GM19239 (cell line): ENCODE results near the gene ATXN1.

ENCODE experiments used
- DNase-seq: peaks from one replicate; pipeline ENCODE4 v3.0.0; 2011; ENCODE audit warnings: low spot score; ENCODE audit not compliant: insufficient read length
- FAIRE-seq: peaks from 2 replicates; lab custom pipeline; 2011; peaks lifted over from hg19 to GRCh38; lab: Jason Lieb, UNC

Gene ATXN1

DNA sequence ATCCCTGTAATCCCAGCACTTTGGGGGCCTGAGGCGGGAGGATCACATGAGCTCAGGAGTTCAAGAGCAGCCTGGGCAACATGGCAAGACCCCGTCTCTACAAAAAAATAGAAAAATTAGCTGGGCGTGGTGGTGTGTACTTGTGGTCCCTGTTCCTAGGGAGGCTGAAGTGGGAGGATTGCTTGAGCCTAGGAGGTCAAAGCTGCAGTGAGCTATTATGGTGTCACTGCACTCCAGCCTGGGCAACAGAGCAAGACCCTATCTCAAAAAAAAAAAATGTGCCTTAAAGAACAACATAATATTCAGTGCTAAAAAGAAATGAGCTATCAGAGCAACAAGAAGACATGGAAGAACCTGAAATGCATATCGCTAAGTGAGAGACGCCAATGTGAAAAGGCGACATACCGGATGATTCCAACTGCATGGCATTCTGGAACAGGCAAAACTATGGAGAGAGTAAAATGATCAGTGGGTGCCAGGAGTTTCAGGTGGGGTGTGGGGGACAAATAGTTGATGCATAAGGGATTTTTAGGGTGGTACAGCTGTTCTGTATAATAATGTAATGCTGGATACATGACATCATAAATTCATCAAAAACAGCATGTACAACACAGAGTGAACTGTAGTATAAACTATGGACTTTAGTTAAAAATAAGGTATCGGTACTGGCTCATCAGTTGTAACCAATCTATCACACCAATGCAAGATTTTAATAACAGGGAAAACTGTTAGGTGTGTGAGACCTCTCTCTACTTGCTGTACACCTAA lies 442.1 kb downstream of the ATXN1 start:
- DNase-seq (no peak), FAIRE-seq (no peak)

DNA sequence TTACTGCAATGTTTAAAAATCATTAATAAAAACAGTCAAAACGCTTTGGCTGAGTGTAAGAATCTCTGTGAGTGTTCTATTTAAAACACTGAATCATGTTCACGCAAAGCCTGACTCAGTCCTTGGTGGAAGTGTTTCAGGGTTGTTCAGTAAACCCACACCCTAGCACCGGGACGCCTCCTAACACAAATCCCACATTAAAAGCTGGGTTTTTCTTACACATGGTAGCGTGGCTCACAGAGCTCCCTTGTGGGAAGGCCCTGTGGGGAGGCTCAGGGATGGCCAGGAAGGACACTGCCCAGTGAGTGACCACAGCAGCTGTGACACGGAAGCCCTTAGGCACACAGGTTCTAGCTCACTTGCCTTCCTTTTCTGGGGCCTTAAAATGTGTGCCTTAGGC lies 442.7 kb downstream of the ATXN1 start:
- no peak for FAIRE-seq

DNA sequence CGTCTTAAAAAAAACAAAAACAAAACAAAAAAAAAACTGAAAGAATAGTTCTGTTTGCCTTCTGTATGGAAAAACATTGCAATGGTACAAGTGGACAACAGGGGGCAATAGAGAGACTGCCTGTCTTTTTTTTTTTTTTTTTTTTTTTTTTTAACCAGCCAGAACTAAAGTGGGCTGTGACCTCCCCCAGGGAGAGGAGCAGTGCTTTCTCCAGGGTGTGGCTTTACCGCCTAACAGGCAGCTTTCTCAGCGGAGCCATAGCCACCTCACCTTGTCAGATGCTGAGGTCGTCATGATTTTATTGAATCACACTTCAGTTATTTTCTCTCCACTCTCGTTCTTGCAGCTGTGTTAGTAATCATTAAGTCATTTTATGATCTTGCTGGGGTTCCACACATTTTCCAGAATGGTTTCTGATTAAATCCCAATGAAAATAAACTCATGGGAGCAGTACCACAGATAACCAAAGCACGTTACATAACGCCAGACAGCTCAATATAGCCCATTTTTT lies 444.5 kb downstream of the ATXN1 start:
- DNase-seq (no peak), FAIRE-seq (peak; percentile 64)

More for the DNA sequence above, 442.7 kb downstream of the ATXN1 start:
- no peak for DNase-seq

DNA sequence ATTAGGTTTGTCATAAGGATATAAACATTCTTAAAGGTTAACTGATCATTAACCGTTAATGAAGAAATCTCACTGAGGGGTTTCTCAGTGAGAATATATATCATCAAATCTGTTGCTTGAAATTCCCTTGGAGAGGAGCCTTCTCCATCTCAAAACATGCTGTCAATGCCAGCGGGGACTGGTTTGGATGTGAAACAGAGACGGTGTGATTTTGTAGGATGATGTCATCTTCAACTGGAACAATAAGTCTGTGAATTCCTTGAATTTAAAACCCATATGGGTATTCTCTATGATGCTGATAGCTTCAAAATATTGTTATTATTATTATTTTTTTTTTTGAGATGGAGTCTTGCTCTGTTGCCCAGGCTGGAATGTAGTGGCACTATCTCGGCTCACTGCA lies 447.0 kb downstream of the ATXN1 start:
- no peak for FAIRE-seq

DNA sequence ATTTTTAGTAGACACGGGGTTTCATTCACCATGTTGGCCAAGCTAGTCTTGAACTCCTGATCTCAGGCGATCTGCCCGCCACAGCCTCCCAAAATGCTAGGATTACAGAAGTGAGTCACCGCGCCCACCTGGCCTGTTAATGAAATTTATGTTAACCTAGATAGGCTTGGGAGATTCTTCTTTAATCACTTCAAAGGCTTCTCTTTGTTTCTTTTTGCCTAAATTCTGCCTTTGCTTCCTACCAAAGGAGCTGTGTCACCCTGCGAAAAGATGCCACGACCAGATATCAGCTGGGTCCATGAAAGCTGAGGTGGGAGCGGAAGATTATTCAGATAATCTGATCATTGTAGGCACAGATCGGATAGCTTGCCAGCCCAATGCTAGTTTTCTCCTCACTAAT lies 447.5 kb downstream of the ATXN1 start:
- FAIRE-seq (no peak), DNase-seq (no peak)

More for the DNA sequence above, 447.0 kb downstream of the ATXN1 start:
- DNase-seq: no peak

DNA sequence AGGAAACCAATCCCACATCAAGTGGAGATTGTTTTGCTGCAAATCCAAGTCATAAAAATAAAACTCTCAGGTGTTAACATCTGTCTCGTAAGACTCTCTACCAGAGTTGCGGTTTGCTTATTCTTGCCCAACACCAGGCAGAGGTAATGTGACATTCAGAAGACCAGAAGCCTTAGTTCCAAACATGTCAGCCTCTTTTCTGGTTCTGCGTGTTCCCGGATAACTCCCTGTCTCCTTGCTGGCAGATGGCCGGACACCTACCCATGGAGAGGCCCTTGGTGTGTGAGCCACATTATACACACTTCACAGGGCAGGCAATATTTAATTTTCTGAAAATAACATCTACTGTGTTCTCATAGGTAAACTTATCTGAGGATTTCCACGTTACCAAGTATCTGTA lies 449.5 kb downstream of the ATXN1 start:
- FAIRE-seq (no peak), DNase-seq (no peak)

DNA sequence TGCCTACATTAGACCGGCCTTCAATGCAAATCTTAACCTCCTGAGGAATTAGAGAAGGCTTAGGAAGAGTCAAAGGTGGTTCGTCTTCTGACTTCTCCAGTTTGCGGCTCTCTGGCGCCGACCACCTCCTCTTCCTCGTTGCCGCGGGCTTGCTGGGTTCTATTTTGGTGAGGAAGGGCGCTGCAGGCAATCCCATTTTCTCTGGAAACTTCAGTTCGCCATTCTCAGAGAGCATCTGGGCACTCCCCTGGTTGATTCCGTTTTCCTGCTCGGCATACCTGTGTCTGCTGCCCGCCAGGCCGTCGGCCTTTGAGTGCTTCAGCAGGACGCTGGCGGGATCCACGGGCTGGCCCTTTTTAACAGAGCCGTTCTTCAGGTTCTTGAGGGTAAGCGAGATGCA lies 454.9 kb downstream of the ATXN1 start:
- DNase-seq (no peak), FAIRE-seq (peak; percentile 73)

DNA sequence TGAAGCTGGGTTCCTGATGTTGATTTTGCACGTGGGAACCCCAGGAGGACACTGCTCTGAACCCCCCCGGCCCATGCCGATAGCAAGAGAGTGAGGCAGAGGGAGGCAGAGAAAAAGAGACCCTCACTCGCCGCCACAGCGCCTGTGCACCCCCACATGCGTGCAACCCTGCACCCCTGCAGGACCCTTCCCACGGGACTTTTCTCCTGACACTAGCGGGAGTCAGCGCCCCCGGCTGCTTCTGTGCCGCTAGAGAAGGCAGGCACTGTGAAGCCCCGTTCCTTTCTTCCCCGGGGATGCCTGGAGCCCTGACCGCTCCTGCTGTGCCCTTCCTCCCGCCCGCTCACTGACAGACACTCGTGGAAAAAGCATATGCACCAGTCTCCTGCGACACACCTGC lies 455.5 kb downstream of the ATXN1 start:
- DNase-seq: no peak

DNA sequence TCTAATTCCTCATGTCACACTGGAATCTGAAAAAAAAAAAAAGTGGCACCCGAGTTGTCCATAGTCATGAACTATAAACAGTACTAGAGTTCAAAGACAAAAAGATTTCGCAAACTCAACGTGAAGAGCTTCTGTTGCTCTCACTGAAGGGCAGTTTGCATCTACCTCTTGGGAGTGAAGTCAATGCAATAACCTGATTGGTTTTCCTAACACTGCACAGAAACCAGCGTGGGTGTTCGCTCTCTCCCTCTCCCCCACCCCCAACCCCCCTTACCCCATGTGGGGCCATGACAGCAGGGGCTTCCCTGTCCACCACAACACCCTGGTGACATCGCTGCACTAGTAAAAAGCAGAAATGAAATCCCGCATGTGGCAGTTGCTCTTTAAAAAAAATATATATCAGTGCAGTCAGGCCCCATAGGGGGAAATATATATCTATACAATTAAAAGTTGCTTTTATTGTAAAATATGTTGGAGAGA lies 456.0 kb downstream of the ATXN1 start:
- DNase-seq (peak; percentile 39), FAIRE-seq (peak; percentile 91)

More for the DNA sequence above, 455.5 kb downstream of the ATXN1 start:
- FAIRE-seq: no peak

DNA sequence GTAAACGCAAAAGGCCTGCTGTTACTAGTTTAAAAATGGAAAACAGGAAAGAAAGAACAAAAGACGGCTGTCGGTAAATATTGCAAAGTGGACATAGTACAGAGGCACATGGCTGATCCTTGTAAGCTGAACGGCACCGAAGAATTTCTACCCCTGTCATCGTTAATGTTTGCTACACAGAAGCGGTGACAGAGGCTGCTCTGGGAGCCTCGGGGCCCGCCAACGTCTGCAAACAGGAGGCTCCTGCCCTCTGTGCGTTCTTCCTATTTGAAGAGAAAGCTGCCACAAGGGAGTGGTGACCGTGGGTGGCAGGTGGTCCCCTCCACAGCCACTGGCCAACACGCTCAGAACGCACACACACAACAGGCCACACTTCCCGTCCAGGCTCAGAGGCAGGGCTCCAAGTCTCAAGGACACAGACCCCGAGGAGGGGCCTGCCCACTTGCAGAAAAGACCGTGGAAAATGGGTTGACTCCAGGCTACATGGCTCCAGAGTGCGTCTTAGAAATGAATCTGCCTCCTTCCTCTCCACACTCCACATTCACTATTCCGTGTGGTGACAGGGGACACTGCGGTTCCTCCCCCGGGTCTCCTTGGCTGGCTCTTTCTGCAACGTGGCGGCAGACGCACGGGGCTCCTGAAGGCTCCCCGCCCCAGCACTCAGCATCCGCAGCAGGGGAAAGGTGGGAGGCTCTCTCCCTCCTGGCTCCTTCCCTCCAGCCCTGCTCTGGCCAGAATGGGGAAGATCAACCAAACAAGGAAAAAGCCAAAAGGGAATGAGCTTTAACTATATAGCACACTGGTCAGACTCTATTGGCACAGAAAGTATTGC lies 458.3 kb downstream of the ATXN1 start:
- no peak for FAIRE-seq
- no peak for DNase-seq

DNA sequence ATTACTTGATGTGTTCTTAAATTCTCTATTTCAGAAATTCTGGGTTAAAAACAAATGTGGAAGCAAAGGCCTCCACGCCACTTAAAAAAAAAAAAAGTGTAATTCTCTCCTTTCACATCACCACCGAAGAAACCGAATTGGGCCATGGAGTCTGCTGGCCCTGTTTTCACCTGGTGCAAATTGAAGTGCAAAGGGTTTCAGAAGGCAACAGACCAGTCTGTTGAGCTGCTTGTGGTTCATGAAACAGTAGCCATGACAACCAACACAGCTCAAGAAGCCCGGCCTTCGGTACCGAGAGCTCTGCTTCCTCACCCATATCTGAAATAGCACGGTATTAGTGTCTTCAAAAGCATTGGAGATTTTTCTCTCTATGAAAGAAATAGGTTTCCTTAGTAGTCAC lies 459.7 kb downstream of the ATXN1 start:
- DNase-seq (no peak), FAIRE-seq (peak; percentile 66)

DNA sequence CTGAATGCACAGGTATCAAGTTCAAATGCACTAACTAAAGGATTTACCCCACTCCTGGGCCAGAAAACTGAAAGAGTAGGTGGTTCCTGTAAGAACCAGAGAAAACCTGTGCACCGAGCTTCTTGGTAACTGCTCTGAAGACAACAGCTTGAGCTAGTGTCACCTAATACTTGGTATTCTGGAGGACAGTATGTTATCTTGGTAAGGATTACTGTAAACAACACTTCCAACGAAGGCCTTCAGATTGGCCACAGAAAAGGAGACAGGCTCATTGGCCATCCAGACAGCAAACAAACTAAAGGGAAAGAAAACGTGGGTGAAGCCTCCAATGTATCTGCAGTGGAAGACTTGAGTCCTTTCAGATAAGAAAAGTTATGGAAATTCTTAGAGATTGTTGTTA lies 461.4 kb downstream of the ATXN1 start:
- no peak for DNase-seq

DNA sequence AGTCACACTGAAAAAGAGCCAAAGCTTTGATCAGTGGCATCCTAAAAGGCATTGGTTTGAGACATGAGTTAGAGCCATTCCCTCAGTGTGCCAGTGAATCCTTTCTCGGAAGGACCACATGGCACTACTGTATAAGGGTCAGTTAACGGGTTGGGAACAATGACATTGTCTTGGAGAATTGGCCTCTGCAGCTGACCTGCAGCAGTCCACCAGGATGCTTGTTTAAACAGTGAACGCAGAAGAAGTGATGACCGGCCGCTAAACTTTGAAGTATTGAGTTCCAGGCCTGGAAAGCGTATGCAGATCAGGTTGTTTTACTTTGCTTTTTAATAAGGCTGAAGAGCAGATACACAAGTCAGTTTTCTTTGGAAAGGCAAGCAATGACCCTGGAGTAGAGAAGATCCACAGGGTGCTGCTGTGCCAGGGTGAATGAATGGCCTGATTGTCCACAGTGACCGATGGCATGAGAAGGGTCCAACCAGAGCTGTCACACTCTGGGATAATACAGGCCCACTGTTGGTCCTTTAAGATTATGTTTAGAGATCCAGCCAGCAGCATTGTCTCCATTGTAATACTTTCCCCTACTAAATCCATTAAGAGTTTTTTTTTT lies 465.1 kb downstream of the ATXN1 start:
- FAIRE-seq: no peak
- no peak for DNase-seq

More for the DNA sequence above, 461.4 kb downstream of the ATXN1 start:
- FAIRE-seq: no peak

DNA sequence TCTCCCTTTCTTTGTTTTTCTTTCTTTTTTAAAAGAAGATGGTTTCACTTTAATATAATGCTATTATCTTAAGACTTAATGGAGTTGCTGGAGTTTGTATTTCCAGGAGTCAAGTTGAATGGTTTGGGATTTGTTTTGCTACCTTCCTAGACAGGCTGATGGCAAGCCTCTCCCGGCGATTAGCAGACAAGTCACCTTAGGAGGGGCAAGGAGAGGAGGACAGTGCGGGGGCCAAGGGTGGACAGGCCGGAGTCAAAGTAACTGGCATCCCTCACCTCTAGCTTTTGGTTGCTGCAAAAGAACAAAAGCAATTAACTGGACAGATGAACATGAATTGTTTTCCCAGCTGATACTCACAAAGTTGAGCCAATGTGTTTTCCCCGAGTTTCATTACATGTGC lies 465.8 kb downstream of the ATXN1 start:
- no peak for FAIRE-seq

DNA sequence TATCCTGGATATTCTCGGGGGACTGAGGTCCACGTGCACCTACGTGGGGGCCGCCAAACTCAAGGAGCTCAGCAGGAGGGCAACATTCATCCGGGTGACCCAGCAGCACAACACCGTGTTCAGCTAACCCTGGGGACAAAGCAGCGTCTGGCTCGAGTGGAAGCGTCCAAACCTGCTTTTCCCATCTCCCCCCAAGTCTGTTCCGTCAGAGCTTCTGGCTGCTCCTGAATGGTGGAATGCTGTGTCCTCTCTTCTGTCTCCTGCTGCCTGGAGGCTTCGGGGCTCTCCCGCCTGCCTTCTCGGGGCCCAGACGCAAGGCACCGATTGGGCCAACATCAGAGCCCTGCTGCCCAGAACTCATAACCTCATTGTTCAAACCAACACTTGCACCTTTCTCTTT lies 466.2 kb downstream of the ATXN1 start:
- DNase-seq (no peak), FAIRE-seq (no peak)

More for the DNA sequence above, 465.8 kb downstream of the ATXN1 start:
- DNase-seq: no peak

DNA sequence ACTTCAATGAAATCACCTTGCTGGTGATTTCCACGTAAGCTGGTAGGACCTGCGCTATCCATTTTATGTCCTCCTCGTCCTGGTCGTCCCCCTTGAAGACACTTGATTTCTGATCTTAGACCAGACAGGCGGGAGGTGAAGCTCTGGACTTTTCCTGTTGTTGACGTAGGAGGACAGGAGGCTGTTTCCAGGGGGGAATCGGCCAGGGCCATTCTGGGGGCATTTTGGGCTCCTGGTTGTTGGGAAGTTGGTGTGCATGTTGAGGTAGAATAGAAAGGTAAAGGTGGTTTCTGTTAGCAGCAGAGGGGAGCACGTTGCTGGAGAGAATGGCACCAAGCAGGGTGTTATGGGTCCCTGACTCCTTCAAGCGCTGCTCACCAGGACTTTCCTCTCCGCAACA lies 466.9 kb downstream of the ATXN1 start:
- no peak for DNase-seq
- no peak for FAIRE-seq

DNA sequence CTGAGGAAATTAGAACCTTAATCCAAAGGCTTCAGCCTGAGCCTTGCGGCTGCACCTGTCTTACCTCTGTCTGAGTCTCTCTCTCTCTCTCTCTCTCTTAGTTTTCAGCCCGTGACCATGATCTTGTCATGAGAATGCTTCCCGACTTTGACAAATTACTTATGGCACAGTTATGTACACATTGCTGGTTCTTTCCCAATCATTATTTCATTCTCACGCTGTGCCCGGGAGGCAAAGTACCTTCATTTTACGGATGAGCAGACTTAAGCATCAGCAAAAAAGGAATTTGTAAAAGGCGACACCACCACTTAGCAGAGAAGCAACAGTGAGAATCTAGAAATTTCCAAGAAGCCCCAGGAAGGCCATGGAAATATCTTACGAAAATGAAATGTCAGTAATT lies 468.3 kb downstream of the ATXN1 start:
- FAIRE-seq: no peak
- DNase-seq: no peak

DNA sequence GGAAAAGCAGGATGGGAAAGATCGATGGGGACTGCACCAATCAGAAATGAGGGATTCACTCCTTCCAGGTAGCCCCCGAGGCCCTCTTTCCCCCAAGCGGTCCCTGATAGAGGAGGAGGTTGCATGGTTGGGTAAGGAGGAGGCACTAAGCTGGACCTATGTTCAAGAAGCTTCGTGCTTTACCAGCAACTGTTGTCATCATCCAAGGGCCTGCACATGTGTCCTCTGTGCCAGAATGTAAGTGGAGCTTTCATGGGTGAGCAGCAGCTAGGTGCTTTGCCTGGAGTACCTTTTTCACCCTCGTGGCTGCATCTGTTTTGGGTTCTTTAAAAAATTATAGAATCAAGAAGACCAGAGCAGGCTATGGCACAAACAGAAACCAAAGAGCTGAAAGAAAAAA lies 468.8 kb downstream of the ATXN1 start:
- DNase-seq (no peak), FAIRE-seq (no peak)

DNA sequence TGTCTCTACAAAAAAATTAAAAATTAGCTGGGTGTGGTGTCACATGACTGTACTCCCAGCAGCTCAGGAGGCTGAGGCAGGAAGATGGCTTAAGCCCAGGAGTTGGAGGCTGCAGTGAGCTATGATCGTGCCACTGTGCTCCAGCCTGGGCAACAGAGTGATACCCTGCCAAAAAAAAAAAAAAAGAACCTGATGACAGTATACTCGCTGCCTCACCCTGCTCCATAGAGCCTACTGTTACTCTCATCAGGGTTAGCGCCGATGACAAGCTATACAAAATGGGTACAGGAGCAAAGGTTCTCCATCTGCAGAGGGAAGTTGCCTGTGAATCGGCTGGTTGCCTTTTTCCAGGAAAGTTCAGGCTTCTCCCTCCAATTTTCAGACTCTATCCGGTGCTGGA lies 469.5 kb downstream of the ATXN1 start:
- DNase-seq (no peak), FAIRE-seq (no peak)

DNA sequence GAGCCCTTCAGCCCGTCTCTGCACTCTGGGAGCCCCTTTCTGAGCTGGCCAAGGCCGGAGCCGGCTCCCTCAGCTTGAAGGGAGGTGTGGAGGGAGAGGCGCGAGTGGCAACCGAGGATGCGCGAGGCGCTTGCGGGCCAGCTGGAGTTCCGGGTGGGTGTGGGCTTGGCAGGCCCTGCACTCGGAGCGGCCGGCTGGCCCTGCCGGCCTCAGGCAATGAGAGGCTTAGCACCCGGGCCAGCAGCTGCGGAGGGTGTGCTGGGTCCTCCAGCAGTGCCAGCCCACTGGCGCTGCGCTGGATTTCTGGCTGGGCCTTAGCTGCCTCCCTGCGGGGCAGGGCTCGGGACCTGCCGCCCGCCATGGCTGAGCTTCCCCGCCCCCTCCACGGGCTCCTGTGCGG lies 473.1 kb downstream of the ATXN1 start:
- FAIRE-seq (no peak), DNase-seq (no peak)

DNA sequence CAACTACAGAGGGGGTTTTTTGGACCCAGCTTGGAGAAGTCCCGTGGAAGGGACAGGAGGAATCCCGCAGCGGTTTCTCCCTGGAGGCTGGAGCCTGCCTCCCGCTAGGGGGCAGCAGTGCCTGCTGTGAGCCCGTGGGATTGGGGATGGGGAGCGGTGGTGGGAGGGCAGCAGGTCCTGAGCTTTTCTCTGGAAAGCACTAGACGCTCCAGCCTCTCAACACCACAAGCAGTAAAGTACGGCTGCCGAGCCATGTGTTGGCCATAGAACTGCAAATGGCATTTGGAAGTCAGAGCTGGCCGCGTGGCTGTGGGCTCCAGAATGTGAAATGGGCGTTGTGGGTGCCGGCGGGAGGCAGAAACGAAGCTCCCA lies 475.1 kb downstream of the ATXN1 start:
- DNase-seq: peak; percentile 39
- FAIRE-seq: no peak
